SW 1271 (cell line): ENCODE results near the gene SLC39A1.
"Not testable (repeated sequence)": the region's sequence is repeated elsewhere in the genome, so short reads cannot be mapped to it uniquely, and the experiment has no call there.

Source experiments
- DNase-seq, 2 experiments: peaks; one replicate each; lab custom pipeline; 2025; lab: John Stamatoyannopoulos, UW

Gene SLC39A1

GRCh38 chr1:153963030-153963849 is at the start of gene SLC39A1:
SLC39A1 (minus strand) TSS chr1:153963537; CDS start chr1:153962715, 822 bp downstream.
- peak; percentile 59 to 91 for DNase-seq

GRCh38 chr1:154012543-154012942 is 49.2 kb upstream of the SLC39A1 start:
- not testable (repeated sequence) for DNase-seq

GRCh38 chr1:154012129-154012528 is 48.8 kb upstream of the SLC39A1 start:
- DNase-seq, result no peak

GRCh38 chr1:154006136-154006535 is 42.8 kb upstream of the SLC39A1 start:
- no peak for DNase-seq

GRCh38 chr1:154000420-154000819 is 37.1 kb upstream of the SLC39A1 start:
- DNase-seq, result no peak

GRCh38 chr1:153996882-153997281 is 33.5 kb upstream of the SLC39A1 start:
- DNase-seq, result not testable (repeated sequence)

- DNase-seq, result no peak
These were observed 32.3 kb upstream of the SLC39A1 start for GRCh38 chr1:153995640-153996039.

- no peak for DNase-seq
These were observed 31.9 kb upstream of the SLC39A1 start for GRCh38 chr1:153995202-153995601.

GRCh38 chr1:153991806-153992205 is 28.5 kb upstream of the SLC39A1 start:
- no peak for DNase-seq

- DNase-seq, result no peak
These were observed 27.9 kb upstream of the SLC39A1 start for GRCh38 chr1:153991151-153991630.

- peak; percentile 84 to 94 for DNase-seq
These were observed 27.3 kb upstream of the SLC39A1 start, which contains the start of gene RPS27 for GRCh38 chr1:153990468-153991150. RPS27 (plus strand) TSS chr1:153990762; CDS start chr1:153990797, 35 bp downstream.

GRCh38 chr1:153987621-153988020 is 24.3 kb upstream of the SLC39A1 start:
- DNase-seq, result no peak

GRCh38 chr1:153985941-153986761 is 22.8 kb upstream of the SLC39A1 start, which contains the start of gene RAB13:
RAB13 (minus strand) TSS chr1:153986339; CDS start chr1:153986236, 103 bp downstream.
- peak in 1 of 2 experiments; percentile 78 for DNase-seq

GRCh38 chr1:153985341-153985912 is 22.1 kb upstream of the SLC39A1 start:
- no peak for DNase-seq

- no peak for DNase-seq
These were observed 21.0 kb upstream of the SLC39A1 start for GRCh38 chr1:153984123-153984894.

- DNase-seq, result not testable (repeated sequence)
These were observed 18.4 kb upstream of the SLC39A1 start for GRCh38 chr1:153981735-153982134.

- DNase-seq, result not testable (repeated sequence)
These were observed 15.8 kb upstream of the SLC39A1 start for GRCh38 chr1:153979091-153979490.

GRCh38 chr1:153978274-153978909 is 15.1 kb upstream of the SLC39A1 start:
- no peak for DNase-seq

GRCh38 chr1:153977250-153978240 is 14.2 kb upstream of the SLC39A1 start, which contains the start of gene JTB:
JTB (minus strand) TSS chr1:153977674; CDS start chr1:153977252, 422 bp downstream.
- DNase-seq, result peak in 1 of 2 experiments; percentile 66
